Skeletal muscle tissue (tissue), 4 donors: ENCODE results near the gene MFAP4. TPM values are rescaled to one million over a fixed set of nuclear protein-coding genes. Genes with fewer than 3 reads are reported as not detected.

Experiments used
- H3K27ac ChIP-seq: one replicate; pipeline ENCODE4 v1.7.0; 2013; ENCODE audit warnings: mild to moderate bottlenecking, low read depth, low read length, inconsistent platforms
- H3K27me3 ChIP-seq, 3 donors: one replicate each; pipeline ENCODE4 v1.7.0; 2013; ENCODE audit warnings: low read length in 3 of 3; ENCODE audit not compliant: control insufficient read depth in 3 of 3, insufficient read depth in 3 of 3
- H3K36me3 ChIP-seq, 3 donors: one replicate each; pipeline ENCODE4 v1.7.0; 2013; ENCODE audit warnings: low read length in 3 of 3; ENCODE audit not compliant: control insufficient read depth in 3 of 3, insufficient read depth in 3 of 3
- H3K4me1 ChIP-seq, 3 donors: one replicate each; pipeline ENCODE4 v1.7.0; 2013; ENCODE audit warnings: low read length in 3 of 3, mild to moderate bottlenecking in 3 of 3; ENCODE audit not compliant: control insufficient read depth in 3 of 3, insufficient read depth in 3 of 3
- H3K4me3 ChIP-seq, 3 donors: one replicate each; pipeline ENCODE4 v1.7.0; 2013; ENCODE audit warnings: low read length in 3 of 3
- H3K9ac ChIP-seq, 3 donors: one replicate each; pipeline ENCODE4 v1.7.0; 2013; ENCODE audit warnings: low read length in 3 of 3, mild to moderate bottlenecking in 3 of 3, moderate library complexity in 2 of 3, low read depth in 1 of 3
- H3K9me3 ChIP-seq, 3 donors: one replicate each; pipeline ENCODE4 v1.7.0; 2013; ENCODE audit warnings: low read length in 3 of 3; ENCODE audit not compliant: control insufficient read depth in 3 of 3
- total RNA-seq: library from RNA; depleted of rRNA; stranded (reverse); fragments of >200 nt; gene quantifications from one replicate; pipeline ENCODE4 v1.2.3, GENCODE V29; 2014
- donor health status: Osteomylitis.

MFAP4 gene
- total RNA-seq, 1 donor from 2014 or later = 29.2 TPM

DNA sequence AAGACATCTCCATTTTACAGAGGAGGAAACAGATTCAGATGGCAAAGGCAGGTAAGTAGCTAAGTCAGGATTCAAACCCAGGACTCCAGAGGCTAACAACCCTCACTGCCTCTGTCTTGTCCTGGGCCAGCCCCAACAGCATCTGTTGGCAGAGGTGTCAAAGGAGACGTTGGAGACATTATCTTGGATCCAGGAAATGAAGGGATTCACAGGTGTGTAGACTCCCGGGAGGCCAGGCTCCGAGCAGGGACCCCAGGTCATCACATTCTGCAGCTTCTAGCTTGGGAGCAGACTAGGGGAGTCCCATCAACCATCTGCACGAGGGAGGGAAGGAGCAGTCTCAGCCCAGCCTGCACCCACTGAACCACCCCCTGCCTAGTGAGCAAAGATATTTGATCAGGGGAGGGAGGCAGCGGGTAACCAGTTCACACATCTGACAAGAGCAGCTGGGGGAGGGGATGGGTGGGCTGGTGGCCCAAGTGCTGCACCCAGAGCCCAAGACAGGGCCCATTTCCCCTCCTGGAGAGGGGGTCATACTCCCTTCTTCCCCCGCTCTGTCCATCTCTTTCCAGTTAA lies 23.4 kb downstream of the MFAP4 start:
- H3K9ac ChIP-seq = peak overlapping the region in 1 of 3 donors; percentile 81
- no peaks in the 10 kb centered on the region for H3K27me3 ChIP-seq
- H3K4me1 ChIP-seq = peaks cover 9 to 14% (median 10%) of the 10 kb centered on the region in 3 donors
- H3K9me3 ChIP-seq = no peaks in the 10 kb centered on the region
- no peak overlapping the region for H3K4me3 ChIP-seq
- H3K36me3 ChIP-seq = peaks cover 0 to 3% (median 0%) of the 10 kb centered on the region in 3 donors
- H3K27ac ChIP-seq = no peak overlapping the region

DNA sequence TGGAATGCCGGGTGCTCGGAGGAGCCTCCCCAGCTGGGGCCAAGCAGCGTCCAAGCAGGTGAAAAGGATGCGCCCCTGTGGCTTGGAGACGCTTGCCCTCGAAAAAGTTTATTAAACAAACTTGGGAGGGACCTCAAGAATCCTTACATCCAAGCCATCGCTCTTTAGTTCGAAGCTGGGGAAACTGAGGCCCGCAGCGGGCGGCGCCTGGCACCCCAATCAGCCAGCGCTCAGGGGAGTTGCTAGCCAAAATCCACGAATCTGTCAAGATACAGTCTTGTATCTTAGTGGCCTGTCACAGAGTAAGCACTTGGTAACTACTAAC lies 23.9 kb downstream of the MFAP4 start:
- Histone ChIP-seq H3K27ac (no peak overlapping the region), H3K4me3 (peak overlapping the region; percentile 84 to 92 (median 86)), H3K9me3 (no peaks in the 10 kb centered on the region), H3K27me3 (no peaks in the 10 kb centered on the region), H3K9ac (peak overlapping the region in 2 of 3 donors; percentile 74 to 81), H3K4me1 (peaks cover 9 to 14% (median 10%) of the 10 kb centered on the region in 3 donors), H3K36me3 (peaks cover 0 to 3% (median 0%) of the 10 kb centered on the region in 3 donors)

DNA sequence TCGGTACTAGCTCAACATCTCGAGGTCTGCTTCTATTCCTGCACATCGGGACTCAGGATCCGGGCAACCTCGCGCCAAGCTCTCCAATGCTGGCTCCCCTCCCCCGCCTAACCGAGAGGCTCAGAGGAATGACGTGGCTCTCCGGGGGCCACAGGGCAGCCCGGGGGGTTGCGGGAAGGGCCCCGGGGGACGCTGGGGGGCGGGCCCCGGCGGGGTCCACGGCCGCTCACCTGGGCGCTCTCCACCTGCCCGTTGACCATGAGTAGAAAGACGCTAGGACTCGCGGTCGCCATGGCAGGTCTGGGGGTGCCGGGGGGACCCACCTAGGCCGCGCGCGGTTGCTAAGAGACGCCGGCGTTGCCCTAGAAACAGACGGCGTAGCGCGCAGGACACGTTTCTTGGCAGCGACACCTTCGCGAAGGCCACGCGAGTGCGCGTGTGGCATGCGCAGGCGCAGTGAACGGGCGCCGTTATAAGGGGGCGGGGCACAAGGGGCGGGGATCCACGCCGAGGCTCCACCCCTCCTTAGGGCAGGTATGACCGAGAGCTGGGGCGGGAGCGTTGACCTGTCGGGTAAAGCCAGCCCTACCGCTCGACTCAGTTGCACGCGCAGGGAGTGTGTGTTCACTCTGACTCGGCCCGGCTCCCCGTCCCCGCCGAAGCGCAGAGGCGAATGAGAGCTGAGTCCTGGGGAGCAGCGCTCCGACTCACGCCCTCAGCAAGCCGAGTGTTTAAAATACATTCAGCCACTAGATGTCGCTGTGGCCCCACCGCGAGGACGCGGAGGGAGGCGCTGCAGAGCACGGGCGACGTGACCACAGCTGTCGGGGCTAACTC lies 24.5 kb downstream of the MFAP4 start, which contains the start of gene B9D1:
Gene B9D1, minus strand, starts transcription at position 447 of the 837 bp plus-strand sequence. Its CDS starts 154 bp downstream, at position 293.
- no peaks in the 10 kb centered on the region for H3K27me3 ChIP-seq
- H3K4me3 ChIP-seq = peak within 1 kb of the TSS; percentile 84 to 92 (median 86)
- no peaks in the 10 kb centered on the region for H3K9me3 ChIP-seq
- H3K9ac ChIP-seq = peak within 1 kb of the TSS; percentile 70 to 81 (median 74)
- peak within 1 kb of the TSS; percentile 83 for H3K27ac ChIP-seq
- H3K36me3 ChIP-seq = peaks cover 0 to 3% (median 0%) of the 10 kb centered on the region in 3 donors
- peaks cover 9 to 14% (median 10%) of the 10 kb centered on the region in 3 donors for H3K4me1 ChIP-seq

DNA sequence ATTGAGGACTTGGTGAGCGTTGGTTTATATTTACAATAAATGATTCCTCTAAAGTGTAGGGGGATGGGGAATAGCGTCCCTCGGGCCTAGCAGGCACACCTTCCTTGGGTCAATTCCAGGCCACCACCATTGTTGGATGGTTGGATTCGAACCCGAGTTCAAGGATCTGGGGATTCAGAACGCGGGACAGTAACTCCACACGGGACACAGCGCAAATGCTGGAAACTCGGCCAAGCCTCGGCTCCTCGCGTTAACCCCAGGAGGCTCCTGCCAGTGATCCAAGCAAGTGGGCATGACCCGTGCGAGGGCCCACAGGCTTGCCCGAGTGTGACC lies 25.1 kb downstream of the MFAP4 start:
- H3K27me3 ChIP-seq = no peaks in the 10 kb centered on the region
- peaks cover 9 to 14% (median 10%) of the 10 kb centered on the region in 3 donors for H3K4me1 ChIP-seq
- no peaks in the 10 kb centered on the region for H3K9me3 ChIP-seq
- peak overlapping the region; percentile 83 for H3K27ac ChIP-seq
- peak overlapping the region; percentile 70 to 81 (median 74) for H3K9ac ChIP-seq
- H3K4me3 ChIP-seq = peak overlapping the region; percentile 84 to 92 (median 86)
- peaks cover 0 to 3% (median under 1%) of the 10 kb centered on the region in 3 donors for H3K36me3 ChIP-seq

DNA sequence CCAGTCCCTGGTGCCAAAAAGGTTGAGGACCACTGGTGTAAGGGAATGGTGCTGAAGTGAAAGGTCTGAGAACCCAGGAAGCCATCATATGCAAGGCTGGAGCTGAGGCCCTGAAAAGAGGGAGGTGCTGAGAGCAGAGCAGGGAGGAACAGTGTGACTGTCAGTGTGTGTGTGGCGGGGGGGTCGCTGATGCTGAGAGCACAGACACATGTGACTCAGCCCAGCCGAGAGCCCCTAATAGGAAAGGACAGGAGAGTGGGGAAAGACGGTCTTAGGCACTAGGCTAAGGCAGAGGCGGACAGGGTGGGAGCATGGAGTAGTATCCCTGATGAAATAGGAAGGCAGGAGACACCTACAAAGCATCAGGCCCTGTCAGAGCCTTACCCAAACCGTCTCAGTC lies 25.7 kb downstream of the MFAP4 start:
- Histone ChIP-seq H3K9me3 (no peaks in the 10 kb centered on the region), H3K27ac (no peak overlapping the region), H3K9ac (no peak overlapping the region)

DNA sequence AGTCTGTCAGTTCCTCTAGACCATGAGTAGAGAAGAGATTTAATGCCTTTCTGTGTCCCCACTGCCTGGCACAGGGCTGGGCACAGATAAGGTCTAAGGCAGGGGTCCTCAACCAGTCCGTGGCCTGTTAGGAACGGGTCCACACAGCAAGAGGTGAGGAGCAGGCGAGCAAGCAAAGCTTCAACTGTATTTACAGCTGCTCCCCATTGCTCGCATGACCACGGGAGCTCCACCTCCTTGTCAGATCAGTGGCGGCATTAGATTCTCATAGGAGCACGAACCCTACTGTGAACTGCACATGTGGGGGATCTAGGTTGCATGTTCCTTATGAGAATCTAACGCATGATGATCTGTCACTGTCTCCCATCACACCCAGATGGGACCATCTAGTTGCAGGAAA lies 26.2 kb downstream of the MFAP4 start:
- Histone ChIP-seq H3K4me3 (no peak overlapping the region), H3K9me3 (no peaks in the 10 kb centered on the region), H3K27ac (no peak overlapping the region), H3K4me1 (peaks cover 9 to 14% (median 10%) of the 10 kb centered on the region in 3 donors), H3K9ac (no peak overlapping the region), H3K36me3 (peaks cover 0 to 3% (median 3%) of the 10 kb centered on the region in 3 donors), H3K27me3 (no peaks in the 10 kb centered on the region)

More for the DNA sequence above, 25.7 kb downstream of the MFAP4 start:
- H3K4me1 ChIP-seq = peaks cover 9 to 14% (median 10%) of the 10 kb centered on the region in 3 donors
- H3K27me3 ChIP-seq = no peaks in the 10 kb centered on the region
- H3K36me3 ChIP-seq = peaks cover 0 to 3% (median 3%) of the 10 kb centered on the region in 3 donors
- no peak overlapping the region for H3K4me3 ChIP-seq

DNA sequence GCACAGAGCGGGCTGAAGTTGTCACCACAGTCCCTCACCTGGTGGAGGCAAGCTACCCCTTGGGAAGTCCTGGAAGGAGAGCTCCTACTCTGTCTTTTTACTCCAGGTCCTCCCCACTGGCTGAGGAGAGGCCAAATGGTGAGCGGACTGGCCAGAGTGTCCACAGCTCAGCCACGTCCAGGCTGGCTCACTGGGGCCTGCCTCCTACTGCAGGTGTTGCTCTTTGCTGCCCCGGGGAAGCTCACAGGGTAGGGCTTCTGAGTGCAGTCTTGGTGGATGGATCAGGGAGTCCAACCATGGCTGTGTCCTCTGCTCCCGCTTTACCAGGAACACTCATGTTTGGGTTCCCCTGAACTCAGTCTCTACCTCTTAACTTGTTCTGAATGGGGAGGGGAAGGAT lies 27.1 kb downstream of the MFAP4 start:
- Histone ChIP-seq H3K27me3 (no peaks in the 10 kb centered on the region), H3K9me3 (no peaks in the 10 kb centered on the region), H3K36me3 (peaks cover 0 to 3% (median 3%) of the 10 kb centered on the region in 3 donors), H3K9ac (no peak overlapping the region), H3K4me3 (no peak overlapping the region), H3K27ac (no peak overlapping the region), H3K4me1 (peaks cover 9 to 14% (median 10%) of the 10 kb centered on the region in 3 donors)

DNA sequence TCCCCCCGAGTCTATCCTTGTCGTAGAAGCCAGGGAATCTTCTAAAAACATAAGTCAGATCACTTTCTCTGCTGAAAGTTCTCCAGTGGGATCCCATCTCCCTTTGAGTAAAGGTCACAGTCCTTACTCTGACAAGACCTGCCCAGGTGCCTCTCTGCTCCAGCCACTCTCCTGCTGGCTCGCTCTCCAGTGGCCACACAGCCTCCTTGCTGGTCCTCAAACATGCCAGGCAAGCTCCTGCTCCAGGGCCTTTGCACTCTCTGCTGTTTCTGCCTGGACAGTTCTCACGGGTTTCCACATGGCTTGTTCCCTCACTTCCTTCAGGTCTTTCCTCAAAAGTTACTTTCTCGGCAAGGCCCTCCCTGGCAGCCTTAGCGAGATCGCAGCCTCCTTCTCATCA lies 27.8 kb downstream of the MFAP4 start:
- no peak overlapping the region for H3K9ac ChIP-seq

DNA sequence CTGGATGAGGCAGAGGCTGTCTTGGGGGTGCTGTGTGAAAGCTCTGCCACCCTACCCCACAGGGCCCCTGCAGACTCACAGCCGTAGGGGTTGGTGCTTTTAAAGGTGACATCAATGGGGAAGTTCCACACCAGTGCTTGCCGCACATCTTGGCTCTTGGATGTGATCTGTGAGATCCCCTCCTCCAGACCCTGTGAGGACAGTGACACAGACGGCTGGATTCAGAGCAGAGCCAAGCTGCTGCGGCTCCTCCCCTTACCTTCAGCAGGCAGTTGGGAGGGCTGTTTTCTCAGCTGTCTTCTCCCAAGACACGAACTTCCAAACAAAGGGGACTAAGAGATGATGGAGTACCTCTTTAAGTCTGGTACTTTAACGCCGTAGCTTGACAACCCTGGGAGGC lies 29.2 kb downstream of the MFAP4 start:
- H3K9me3 ChIP-seq = no peaks in the 10 kb centered on the region
- no peak overlapping the region for H3K9ac ChIP-seq
- no peaks in the 10 kb centered on the region for H3K27me3 ChIP-seq
- H3K27ac ChIP-seq = no peak overlapping the region
- peaks cover 0 to 3% (median 3%) of the 10 kb centered on the region in 3 donors for H3K36me3 ChIP-seq
- no peak overlapping the region for H3K4me3 ChIP-seq
- H3K4me1 ChIP-seq = peaks cover 5 to 8% (median 6%) of the 10 kb centered on the region in 3 donors

More for the DNA sequence above, 27.8 kb downstream of the MFAP4 start:
- Histone ChIP-seq H3K4me1 (peaks cover 9 to 14% (median 10%) of the 10 kb centered on the region in 3 donors), H3K36me3 (peaks cover 0 to 3% (median 3%) of the 10 kb centered on the region in 3 donors), H3K27me3 (no peaks in the 10 kb centered on the region), H3K9me3 (no peaks in the 10 kb centered on the region), H3K27ac (no peak overlapping the region), H3K4me3 (no peak overlapping the region)

DNA sequence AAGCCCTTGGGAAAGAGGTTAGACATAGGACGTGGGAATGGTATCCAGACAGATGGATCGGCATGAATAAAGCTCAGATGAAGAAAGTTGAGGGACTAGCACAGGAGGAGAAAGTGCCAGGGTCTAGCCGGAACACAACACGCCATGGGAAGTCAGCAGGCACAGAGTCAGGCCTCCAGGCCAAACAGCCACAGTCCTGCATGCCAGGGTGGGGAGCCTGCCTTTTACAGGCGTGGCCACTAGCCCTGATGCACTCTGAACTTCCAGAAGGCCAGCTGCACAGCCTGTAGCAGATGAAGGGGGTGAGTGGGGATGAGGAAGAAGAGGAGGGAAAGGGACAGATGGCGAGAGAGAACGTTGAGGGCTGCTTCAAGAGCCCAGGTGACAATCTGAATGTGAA lies 29.6 kb downstream of the MFAP4 start:
- no peaks in the 10 kb centered on the region for H3K9me3 ChIP-seq
- H3K27me3 ChIP-seq = no peaks in the 10 kb centered on the region
- H3K36me3 ChIP-seq = peaks cover 0 to 3% (median 3%) of the 10 kb centered on the region in 3 donors
- no peak overlapping the region for H3K4me3 ChIP-seq
- no peak overlapping the region for H3K27ac ChIP-seq
- H3K4me1 ChIP-seq = peaks cover 5 to 8% (median 6%) of the 10 kb centered on the region in 3 donors
- no peak overlapping the region for H3K9ac ChIP-seq
